GM12872 (cell line): ENCODE data around the gene GABRP.
A peak's percentile ranks its signal among the peaks of the same experiment; 100 is the strongest.

ENCODE experiments used
- CTCF ChIP-seq: IDR thresholded peaks from 3 replicates; pipeline ENCODE4 v1.5.1; 2011; ENCODE audit warnings: low read depth, mild to moderate bottlenecking, low read length, moderate library complexity; ENCODE audit not compliant: insufficient read depth

The GABRP gene

GRCh38 chr5:170743876-170744212 is 39.7 kb upstream of the GABRP start:
- no peak for TF ChIP-seq CTCF

GRCh38 chr5:170745481-170746071 is 37.9 kb upstream of the GABRP start:
- no peak for TF ChIP-seq CTCF

DNA sequence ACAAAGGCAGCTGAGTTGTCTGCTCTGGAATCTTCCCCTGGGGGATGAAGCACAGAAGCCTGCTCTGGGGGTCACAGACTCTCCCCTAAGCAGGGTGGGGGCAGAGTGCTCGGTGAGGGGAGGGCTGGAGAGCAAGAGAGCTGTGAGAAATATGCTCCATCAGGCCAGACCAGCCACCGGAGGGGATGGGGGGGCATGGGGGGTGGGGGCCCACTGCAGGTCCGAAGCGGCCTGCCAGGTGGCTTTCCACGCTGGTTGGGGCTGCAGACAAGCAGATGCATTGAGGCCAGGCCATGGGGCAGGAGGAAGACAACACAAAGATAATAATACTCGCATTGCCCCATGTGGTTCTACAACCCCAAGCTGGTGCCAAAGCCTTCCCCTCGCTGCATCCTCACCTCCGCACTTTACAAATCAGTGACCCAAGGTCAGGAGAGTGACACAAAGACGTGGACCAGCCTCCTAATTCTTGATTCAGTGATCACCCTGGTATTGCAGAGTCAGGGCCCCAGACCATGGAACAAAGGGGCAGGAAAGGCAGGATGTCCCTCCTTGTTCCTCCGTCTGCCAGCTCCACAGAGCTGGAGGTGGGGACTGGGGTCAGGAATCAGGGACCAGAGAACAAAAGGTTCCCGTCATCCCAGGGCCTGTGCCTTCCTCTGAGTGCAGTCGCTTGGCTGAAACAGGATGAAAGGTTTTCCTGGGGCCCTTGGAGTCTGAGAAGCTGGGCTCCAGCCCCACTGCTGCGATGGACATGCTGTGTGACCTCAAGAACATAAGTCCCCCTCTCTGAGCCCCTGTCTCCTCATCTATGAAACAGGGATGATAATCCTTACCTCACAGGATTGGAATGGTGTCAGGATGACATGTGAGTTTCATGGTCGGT is 37.2 kb upstream of the GABRP start:
- TF ChIP-seq CTCF = no peak

DNA sequence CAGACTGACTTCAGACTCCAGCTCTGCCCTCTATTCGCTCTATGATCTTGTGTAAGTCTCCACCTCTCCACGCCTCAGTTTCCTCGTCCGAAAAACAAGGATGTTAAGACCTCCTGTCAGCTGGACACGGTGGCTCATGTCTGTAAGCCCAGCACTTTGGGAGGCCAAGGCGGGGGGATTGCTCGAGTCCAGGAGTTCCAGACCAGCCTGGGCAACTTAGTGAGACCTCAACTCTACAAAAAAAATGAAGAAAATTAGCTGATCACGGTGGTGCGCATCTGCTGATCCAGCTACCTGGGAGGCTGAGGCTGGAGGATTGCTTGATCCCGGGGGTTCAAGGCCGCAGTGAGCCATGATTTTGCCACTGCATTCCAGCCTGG is 36.6 kb upstream of the GABRP start:
- TF ChIP-seq CTCF = no peak

- no peak for TF ChIP-seq CTCF
Observed at GRCh38 chr5:170747357-170747756, 36.2 kb upstream of the GABRP start.

- peak; percentile 47 for TF ChIP-seq CTCF
Observed at GRCh38 chr5:170747851-170748250, 35.7 kb upstream of the GABRP start.

GRCh38 chr5:170748951-170749471 is 34.5 kb upstream of the GABRP start:
- no peak for TF ChIP-seq CTCF
